ENCODE data around the gene IQGAP2. TPM values are rescaled to one million over a fixed set of nuclear protein-coding genes. Genes with fewer than 3 reads are reported as not detected.

The IQGAP2 gene
- total and polyA plus RNA-seq, 2 donors from 2014 or later = 23.2 to 35.8 TPM

DNA sequence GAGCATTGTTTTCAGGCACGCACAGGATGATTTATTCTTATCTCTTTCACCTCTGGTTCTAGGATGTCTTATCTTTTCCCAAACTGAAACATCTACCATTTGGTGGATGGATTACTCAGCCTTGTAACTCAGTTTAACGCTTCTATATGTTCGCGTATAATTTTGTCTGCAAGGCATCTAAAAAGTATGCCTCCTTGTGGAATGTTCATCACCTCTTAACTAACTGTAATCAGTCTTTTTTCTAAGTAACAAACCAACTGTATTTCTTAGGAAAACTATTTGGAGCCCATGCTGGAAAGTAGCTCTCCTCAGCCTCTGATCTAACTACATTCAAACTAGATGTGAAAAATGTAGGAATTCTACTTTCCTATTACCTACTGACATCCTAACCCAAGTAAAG, 231.6 kb downstream of the IQGAP2 start:
- Histone ChIP-seq H3K9me3 (ENCODE audit: control insufficient read depth in 2 of 3, insufficient read depth in 1 of 3, low read length in 3 of 3) (no peaks in the 10 kb centered on the region), H3K9ac (ENCODE audit: low read length in 3 of 3) (no peak overlapping the region), H3K27me3 (ENCODE audit: control insufficient read depth, insufficient read depth, low read length) (no peaks in the 10 kb centered on the region), H3K36me3 (ENCODE audit: control insufficient read depth in 2 of 3, insufficient read depth in 3 of 3, low read length in 3 of 3) (no peaks in the 10 kb centered on the region), H3K27ac (ENCODE audit: low read depth in 2 of 2, low read length in 2 of 2) (no peak overlapping the region), H3K4me3 (ENCODE audit: low read length in 3 of 3) (no peak overlapping the region), H3K4me1 (ENCODE audit: control insufficient read depth in 2 of 3, insufficient read depth in 2 of 3, low read depth in 1 of 3, low read length in 3 of 3) (peaks cover 0 to 11% (median 0%) of the 10 kb centered on the region in 3 donors)
- intact Hi-C loops (cut with DNase I) = no loop called here
- TF ChIP-seq, protein P1, sequence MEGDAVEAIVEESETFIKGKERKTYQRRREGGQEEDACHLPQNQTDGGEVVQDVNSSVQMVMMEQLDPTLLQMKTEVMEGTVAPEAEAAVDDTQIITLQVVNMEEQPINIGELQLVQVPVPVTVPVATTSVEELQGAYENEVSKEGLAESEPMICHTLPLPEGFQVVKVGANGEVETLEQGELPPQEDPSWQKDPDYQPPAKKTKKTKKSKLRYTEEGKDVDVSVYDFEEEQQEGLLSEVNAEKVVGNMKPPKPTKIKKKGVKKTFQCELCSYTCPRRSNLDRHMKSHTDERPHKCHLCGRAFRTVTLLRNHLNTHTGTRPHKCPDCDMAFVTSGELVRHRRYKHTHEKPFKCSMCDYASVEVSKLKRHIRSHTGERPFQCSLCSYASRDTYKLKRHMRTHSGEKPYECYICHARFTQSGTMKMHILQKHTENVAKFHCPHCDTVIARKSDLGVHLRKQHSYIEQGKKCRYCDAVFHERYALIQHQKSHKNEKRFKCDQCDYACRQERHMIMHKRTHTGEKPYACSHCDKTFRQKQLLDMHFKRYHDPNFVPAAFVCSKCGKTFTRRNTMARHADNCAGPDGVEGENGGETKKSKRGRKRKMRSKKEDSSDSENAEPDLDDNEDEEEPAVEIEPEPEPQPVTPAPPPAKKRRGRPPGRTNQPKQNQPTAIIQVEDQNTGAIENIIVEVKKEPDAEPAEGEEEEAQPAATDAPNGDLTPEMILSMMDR (IDR thresholded peaks at IDR 0.05; ENCODE audit: borderline replicate concordance, extremely low read depth, insufficient read depth) = no peak
- FAIRE-seq (no peak), DNase-seq (no peak)

DNA sequence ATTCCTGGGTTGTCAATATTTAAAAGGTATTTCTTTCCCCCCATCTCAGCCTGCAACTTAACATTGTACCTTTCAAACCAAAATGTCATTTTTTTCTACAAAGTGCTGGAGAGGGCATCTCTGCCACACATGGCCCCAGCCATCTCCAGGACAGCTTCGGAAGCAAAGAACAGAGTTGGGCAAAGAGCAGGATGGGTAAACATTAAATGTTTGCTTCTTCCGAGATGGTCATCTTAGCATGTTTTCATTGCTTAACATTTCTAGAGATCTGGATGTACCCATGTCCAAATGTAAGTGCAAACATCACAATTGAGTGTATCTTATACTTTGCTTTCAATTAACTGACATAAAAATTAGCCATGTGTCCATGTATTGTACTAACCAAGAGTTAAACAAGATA, 234.4 kb downstream of the IQGAP2 start:
- no peaks in the 10 kb centered on the region for H3K27me3 ChIP-seq (ENCODE audit: control insufficient read depth, insufficient read depth, low read length)
- H3K9ac ChIP-seq (ENCODE audit: low read length in 3 of 3) = no peak overlapping the region
- no peak for FAIRE-seq
- H3K36me3 ChIP-seq (ENCODE audit: control insufficient read depth in 2 of 3, insufficient read depth in 3 of 3, low read length in 3 of 3) = peaks cover 0 to 1% (median 0%) of the 10 kb centered on the region in 3 donors
- DNase-seq = no peak
- H3K27ac ChIP-seq (ENCODE audit: low read depth in 2 of 2, low read length in 2 of 2) = no peak overlapping the region
- no peak overlapping the region for H3K4me3 ChIP-seq (ENCODE audit: low read length in 3 of 3)
- H3K4me1 ChIP-seq (ENCODE audit: control insufficient read depth in 2 of 3, insufficient read depth in 2 of 3, low read depth in 1 of 3, low read length in 3 of 3) = peaks cover 0 to 6% (median 0%) of the 10 kb centered on the region in 3 donors
- no peaks in the 10 kb centered on the region for H3K9me3 ChIP-seq (ENCODE audit: control insufficient read depth in 2 of 3, insufficient read depth in 1 of 3, low read length in 3 of 3)
- intact Hi-C loops (cut with DNase I) = no loop called here
- TF ChIP-seq, protein P1 (IDR thresholded peaks at IDR 0.05; ENCODE audit: borderline replicate concordance, extremely low read depth, insufficient read depth) = no peak

DNA sequence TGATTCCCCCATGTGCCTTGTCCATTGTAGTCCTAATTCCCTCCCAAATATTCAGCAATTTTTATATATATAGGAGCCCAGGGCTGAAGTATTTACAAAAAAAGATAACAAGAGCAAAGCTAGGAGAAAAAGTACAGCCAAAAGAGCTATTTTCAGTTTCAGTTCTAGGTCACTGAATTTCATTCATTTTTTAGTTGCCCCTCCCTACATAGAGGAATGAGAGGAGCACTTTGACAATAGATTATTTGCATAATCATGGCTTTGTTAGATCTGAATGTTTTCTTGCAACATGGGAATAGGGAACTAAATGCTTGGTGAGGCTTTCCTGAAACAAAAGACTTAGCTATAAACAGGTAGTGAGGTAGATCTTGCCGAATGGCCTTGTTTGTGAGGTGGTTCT, 235.4 kb downstream of the IQGAP2 start:
- intact Hi-C loops (cut with DNase I) = no loop called here
- Histone ChIP-seq H3K4me3 (ENCODE audit: low read length in 3 of 3) (no peak overlapping the region), H3K27me3 (ENCODE audit: control insufficient read depth, insufficient read depth, low read length) (no peaks in the 10 kb centered on the region), H3K4me1 (ENCODE audit: control insufficient read depth in 2 of 3, insufficient read depth in 2 of 3, low read depth in 1 of 3, low read length in 3 of 3) (peaks cover 0 to 6% (median 0%) of the 10 kb centered on the region in 3 donors), H3K27ac (ENCODE audit: low read depth in 2 of 2, low read length in 2 of 2) (no peak overlapping the region), H3K9me3 (ENCODE audit: control insufficient read depth in 2 of 3, insufficient read depth in 1 of 3, low read length in 3 of 3) (no peaks in the 10 kb centered on the region), H3K36me3 (ENCODE audit: control insufficient read depth in 2 of 3, insufficient read depth in 3 of 3, low read length in 3 of 3) (peaks cover 0 to 4% (median 0%) of the 10 kb centered on the region in 3 donors), H3K9ac (ENCODE audit: low read length in 3 of 3) (no peak overlapping the region)
- TF ChIP-seq, protein P1 (IDR thresholded peaks at IDR 0.05; ENCODE audit: borderline replicate concordance, extremely low read depth, insufficient read depth) = no peak
- DNase-seq (no peak), FAIRE-seq (no peak)

All from kidney (tissue), 14 donors.